K562 (cell line): ENCODE results near the gene MOB3C. TPM values are rescaled to one million over a fixed set of nuclear protein-coding genes. Genes with fewer than 3 reads are reported as not detected.

Experiments used
- ATAC-seq: fragments of 200-7000 bp; cut with Tn5 transposase; 3 replicates; pipeline ENCODE4 v1.9.1; 2020; ENCODE audit warnings: moderate library complexity
- BruUV-seq: library from RNA; stranded (reverse); fragments of 400-500 nt; replicated peaks from 2 replicates; lab custom pipeline; 2021; lab: Mats Ljungman, UMichigan
- CTCF ChIA-PET: fragments of 300-600 bp; formaldehyde crosslinking; extraction: SDS; loops from one replicate; lab custom pipeline; 2021; ENCODE audit warnings: low intra/inter-chr PET ratio; lab: Yijun Ruan, JAX
- POLR2A ChIA-PET: fragments of 300-600, 350-650 bp; sonication (Branson Sonifier 250); formaldehyde crosslinking; extraction: SDS; loops from one replicate; lab custom pipeline; 2021; ENCODE audit warnings: antibody characterized with exemption, inconsistent platforms; lab: Yijun Ruan, JAX
- DNase-seq, 4 experiments: peaks; one replicate each; pipeline versions ENCODE4 v3.0.0 to v3.0.0-alpha.2; 2011 to 2018; ENCODE audit warnings: low spot score in 3 of 4, mixed read lengths in 3 of 4; ENCODE audit errors: extremely low read depth in 1 of 4
- FAIRE-seq: peaks from 2 replicates; lab custom pipeline; 2011; peaks lifted over from hg19 to GRCh38; lab: Jason Lieb, UNC
- H2AFZ ChIP-seq: 2 replicates; pipeline ENCODE4 v1.6.0; 2011; ENCODE audit warnings: low read depth, low read length, control low read depth, inconsistent platforms
- H3K27ac ChIP-seq: fragments of 200-600 bp; 3 replicates; pipeline ENCODE4 v1.8.0; 2011; ENCODE audit warnings: low read depth, mild to moderate bottlenecking, control low read depth, inconsistent platforms, low read length, moderate library complexity, mixed read lengths; ENCODE audit errors: extremely low read depth
- H3K27me3 ChIP-seq, 2 experiments: fragments of 300-600 bp in 1 of 2; 2 replicates in 1 of 2; 3 replicates in 1 of 2; pipeline versions ENCODE4 v1.6.0 to v1.8.0; 2011; ENCODE audit warnings: inconsistent platforms in 2 of 2, low read length in 2 of 2, mild to moderate bottlenecking in 1 of 2, mixed read lengths in 1 of 2, moderate library complexity in 1 of 2; ENCODE audit not compliant: control insufficient read depth in 2 of 2, insufficient read depth in 2 of 2
- H3K36me3 ChIP-seq: fragments of 300-600 bp; 3 replicates; pipeline ENCODE4 v1.8.0; 2011; ENCODE audit warnings: mild to moderate bottlenecking, low read length, inconsistent platforms; ENCODE audit not compliant: control insufficient read depth, insufficient read depth
- H3K4me1 ChIP-seq, 2 experiments: fragments of 200-600 bp in 1 of 2; replicated peaks in 1 of 2; 2 replicates in 1 of 2; 3 replicates in 1 of 2; pipeline versions ENCODE4 v1.5.1 to v1.8.0; 2011; ENCODE audit warnings: inconsistent platforms in 2 of 2, low read length in 2 of 2, mild to moderate bottlenecking in 1 of 2, mixed read lengths in 1 of 2, moderate library complexity in 1 of 2; ENCODE audit not compliant: control insufficient read depth in 2 of 2, insufficient read depth in 2 of 2
- H3K4me2 ChIP-seq: 2 replicates; pipeline ENCODE4 v1.6.1; 2011; ENCODE audit warnings: low read length, control low read depth, inconsistent platforms, mixed read lengths; ENCODE audit not compliant: insufficient read depth
- H3K4me3 ChIP-seq: fragments of 200-600 bp; sonication (generic), shearing (Covaris generic); 2 replicates; pipeline ENCODE4 v1.5.1; 2016; ENCODE audit warnings: control low read depth, inconsistent platforms
- H3K79me2 ChIP-seq: fragments of 200-600 bp; 3 replicates; pipeline ENCODE4 v1.8.0; 2011; ENCODE audit warnings: low read length, inconsistent platforms; ENCODE audit not compliant: control insufficient read depth, insufficient read depth
- H3K9ac ChIP-seq, 2 experiments: 2 replicates each; pipeline versions ENCODE4 v1.6.0 to v1.6.1; 2011; ENCODE audit warnings: low read depth in 2 of 2, low read length in 2 of 2, control low read depth in 1 of 2, inconsistent platforms in 1 of 2, mild to moderate bottlenecking in 1 of 2, mixed read lengths in 1 of 2; ENCODE audit not compliant: insufficient read depth in 1 of 2
- H3K9me1 ChIP-seq: one replicate; pipeline ENCODE4 v1.6.0; 2011; ENCODE audit warnings: inconsistent platforms, mild to moderate bottlenecking, low read length, moderate library complexity; ENCODE audit not compliant: control insufficient read depth, insufficient read depth
- H3K9me3 ChIP-seq: replicated peaks from 2 replicates; pipeline ENCODE4 v1.5.1; 2011; ENCODE audit warnings: low read depth, low read length, inconsistent platforms; ENCODE audit not compliant: control insufficient read depth, insufficient read depth
- H4K20me1 ChIP-seq: replicated peaks from 2 replicates; pipeline ENCODE4 v1.6.1; 2011; ENCODE audit warnings: low read length, inconsistent platforms, mixed read lengths; ENCODE audit not compliant: control insufficient read depth, insufficient read depth
- DIDO1 ChIP-seq: fragments of 450-650 bp; IDR thresholded peaks from 2 replicates; pipeline ENCODE4 v1.6.1; 2016; ENCODE audit warnings: low read depth, missing biosample characterization, missing genetic modification characterization
- SIX5 ChIP-seq, 2 experiments: IDR thresholded peaks; 2 replicates each; pipeline ENCODE4 v1.6.1; 2011; ENCODE audit warnings: low read length in 2 of 2, borderline replicate concordance in 1 of 2, low read depth in 1 of 2, mild to moderate bottlenecking in 1 of 2, moderate library complexity in 1 of 2; ENCODE audit not compliant: insufficient read depth in 1 of 2
- WGBS: fragments of 100-300 bp; shearing (Covaris generic); methylation state at CpG from one replicate; pipeline ENCODE4 v1.1.6; 2016; ENCODE audit warnings: low coverage, mixed read lengths; ENCODE audit not compliant: insufficient coverage; ENCODE audit errors: missing lambda C conversion rate; 5-methylcytosine and 5-hydroxymethylcytosine counted together
- in situ Hi-C: fragments of 300-500 bp; cut with MboI; formaldehyde crosslinking; loops from 4 replicates; pipeline ENCODE4 v1.15.0; 2018; ENCODE audit warnings: inconsistent platforms, mixed read lengths
- intact Hi-C: fragments of 100-400 bp; cut with micrococcal nuclease; formaldehyde crosslinking; loops from 2 replicates; pipeline ENCODE4 v1.14.2; 2022
- polyA plus RNA-seq, 8 experiments: library from polyadenylated mRNA; depleted of rRNA in 4 of 8; stranded (reverse) in 5 of 8; unstranded in 3 of 8; fragments of >200 nt; fragmentation: Nextera tagmentation in 2 of 8; fragmentation: Illumina TruSeq in 1 of 8; extraction: Ambion mirVana in 2 of 8; extraction: Trizol in 1 of 8; gene quantifications; 2 replicates each; pipeline versions ENCODE4 v1.2.1 to v1.2.3, GENCODE V29; 2011 to 2014; ENCODE audit warnings: inconsistent platforms in 1 of 8, missing spikeins in 1 of 8
- total RNA-seq, 7 experiments: library from RNA; depleted of rRNA in 6 of 7; stranded (reverse); fragments of >200 nt in 6 of 7; fragmentation: Illumina TruSeq in 2 of 7; extraction: Trizol in 2 of 7; gene quantifications; 2 replicates each; pipeline versions ENCODE4 v1.2.1 to v1.2.3, GENCODE V29; 2011 to 2021; ENCODE audit warnings: low replicate concordance in 1 of 7
- TF ChIP-seq, protein P1 (sequence below): sonication (generic); formaldehyde crosslinking; IDR thresholded peaks from 2 replicates; pipeline ENCODE4 v1.8.0; 2022; ENCODE audit warnings: mild to moderate bottlenecking, missing genetic modification reagents, borderline replicate concordance

The MOB3C gene
- total and polyA plus RNA-seq, 9 of the 15 experiments (the other 6 are each of a cell fraction or from before 2014, with no cell fraction given): 1.0 to 7.5 (median 3.7) TPM

- ATAC-seq (no peak), DNase-seq (no peak), FAIRE-seq (no peak)
- WGBS: 62% methylated on average over 2 of the region's 2 CpGs
- no peak overlapping the region for H3K4me2 ChIP-seq
- BruUV-seq: no TSS peak
- ChIA-PET POLR2A (interaction anchor here (0.5 to 0.6 kb wide), 3 partner anchors 28 to 664 kb away, joined by 3 read pairs; partner anchors contain the start of gene STIL), CTCF (no interaction called here)
- H3K4me3 ChIP-seq: no peak overlapping the region
- H3K79me2 ChIP-seq: no peaks in the 10 kb centered on the region
- peaks cover 10% of the 10 kb centered on the region for H3K36me3 ChIP-seq
- H3K4me1 ChIP-seq: no peaks in the 10 kb centered on the region
- no peaks in the 10 kb centered on the region for H3K9me3 ChIP-seq
- H3K27ac ChIP-seq: no peak overlapping the region
- TF ChIP-seq, protein P1, sequence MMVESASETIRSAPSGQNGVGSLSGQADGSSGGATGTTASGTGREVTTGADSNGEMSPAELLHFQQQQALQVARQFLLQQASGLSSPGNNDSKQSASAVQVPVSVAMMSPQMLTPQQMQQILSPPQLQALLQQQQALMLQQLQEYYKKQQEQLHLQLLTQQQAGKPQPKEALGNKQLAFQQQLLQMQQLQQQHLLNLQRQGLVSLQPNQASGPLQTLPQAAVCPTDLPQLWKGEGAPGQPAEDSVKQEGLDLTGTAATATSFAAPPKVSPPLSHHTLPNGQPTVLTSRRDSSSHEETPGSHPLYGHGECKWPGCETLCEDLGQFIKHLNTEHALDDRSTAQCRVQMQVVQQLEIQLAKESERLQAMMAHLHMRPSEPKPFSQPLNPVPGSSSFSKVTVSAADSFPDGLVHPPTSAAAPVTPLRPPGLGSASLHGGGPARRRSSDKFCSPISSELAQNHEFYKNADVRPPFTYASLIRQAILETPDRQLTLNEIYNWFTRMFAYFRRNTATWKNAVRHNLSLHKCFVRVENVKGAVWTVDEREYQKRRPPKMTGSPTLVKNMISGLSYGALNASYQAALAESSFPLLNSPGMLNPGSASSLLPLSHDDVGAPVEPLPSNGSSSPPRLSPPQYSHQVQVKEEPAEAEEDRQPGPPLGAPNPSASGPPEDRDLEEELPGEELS: no peak
- TF ChIP-seq SIX5 (IDR thresholded peaks at IDR 0.05; ENCODE audit: borderline replicate concordance in 1 of 2, insufficient read depth in 1 of 2, low read depth in 1 of 2, low read length in 2 of 2) (no peak), DIDO1 (no peak)
- TF ChIP-seq, all 486 proteins: peak for 0
- H2AFZ ChIP-seq: no peak overlapping the region
- H3K27me3 ChIP-seq: no peaks in the 10 kb centered on the region
- no peaks in the 10 kb centered on the region for H4K20me1 ChIP-seq
- intact Hi-C loops (no loop called here), in situ Hi-C loops (no loop called here)
- H3K9me1 ChIP-seq: no peaks in the 10 kb centered on the region
- no peak overlapping the region for H3K9ac ChIP-seq
Observed at GRCh38 chr1:46649764-46650163, 33.2 kb upstream of the MOB3C start.
